ENCODE data around the gene PLIN5.

PLIN5 gene

GRCh38 chr19:4521170-4521887 lies 13.7 kb downstream of the PLIN5 start:
- no peak for DNase-seq

DNA sequence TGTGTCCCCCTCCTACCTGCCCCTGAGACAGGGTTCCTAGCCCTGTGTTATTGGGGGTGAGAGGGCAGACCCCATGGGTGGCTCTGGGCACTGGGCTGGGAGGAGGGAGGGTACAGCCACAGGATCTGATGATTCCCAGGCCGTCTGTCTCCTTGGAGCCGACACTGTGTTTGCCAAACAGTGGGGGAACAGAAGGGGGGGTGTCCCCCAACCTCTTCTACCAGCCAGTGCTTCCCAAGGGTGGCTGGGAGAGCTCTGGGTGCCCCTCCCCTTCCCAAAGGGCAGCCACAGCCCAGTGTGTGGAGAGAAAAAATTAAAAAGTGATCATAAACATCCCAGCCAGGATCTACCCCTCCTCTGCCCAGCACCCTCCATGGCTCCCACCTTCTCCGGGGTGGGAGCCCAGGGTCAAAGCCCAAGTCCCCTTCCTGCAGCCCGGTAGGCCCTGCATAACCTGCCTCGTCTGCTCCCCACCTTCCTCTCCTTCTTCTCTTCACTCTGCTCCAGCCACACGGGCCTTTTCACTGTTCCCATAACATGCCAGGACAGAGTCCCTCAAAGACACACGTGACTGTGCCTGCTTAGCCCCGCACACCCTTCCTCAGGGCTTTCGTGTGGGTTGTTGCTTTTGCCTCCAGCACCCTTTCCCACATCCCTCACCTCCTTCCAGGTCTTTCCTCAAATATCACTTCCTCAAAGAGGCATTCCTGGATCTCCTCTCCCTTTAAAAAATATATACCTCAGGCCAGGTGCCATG lies 15.3 kb downstream of the PLIN5 start:
- DNase-seq, result no peak

DNA sequence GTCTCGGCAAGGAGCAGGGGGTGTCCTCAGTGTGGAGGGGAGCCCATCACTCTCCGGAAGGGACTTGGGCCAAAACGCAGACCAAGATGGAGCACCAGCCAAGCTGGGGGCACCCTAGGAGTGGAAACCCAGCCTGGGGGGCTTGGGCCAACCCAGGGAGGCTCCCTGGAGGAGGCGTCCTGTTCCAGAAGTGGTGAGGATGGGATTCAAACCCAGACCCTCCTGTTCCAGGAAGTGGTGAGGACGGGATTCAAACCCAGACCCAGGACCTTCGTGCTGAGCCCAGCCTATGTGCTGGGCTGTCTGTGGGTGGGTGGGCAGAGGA lies 15.9 kb downstream of the PLIN5 start:
- DNase-seq, result no peak

DNA sequence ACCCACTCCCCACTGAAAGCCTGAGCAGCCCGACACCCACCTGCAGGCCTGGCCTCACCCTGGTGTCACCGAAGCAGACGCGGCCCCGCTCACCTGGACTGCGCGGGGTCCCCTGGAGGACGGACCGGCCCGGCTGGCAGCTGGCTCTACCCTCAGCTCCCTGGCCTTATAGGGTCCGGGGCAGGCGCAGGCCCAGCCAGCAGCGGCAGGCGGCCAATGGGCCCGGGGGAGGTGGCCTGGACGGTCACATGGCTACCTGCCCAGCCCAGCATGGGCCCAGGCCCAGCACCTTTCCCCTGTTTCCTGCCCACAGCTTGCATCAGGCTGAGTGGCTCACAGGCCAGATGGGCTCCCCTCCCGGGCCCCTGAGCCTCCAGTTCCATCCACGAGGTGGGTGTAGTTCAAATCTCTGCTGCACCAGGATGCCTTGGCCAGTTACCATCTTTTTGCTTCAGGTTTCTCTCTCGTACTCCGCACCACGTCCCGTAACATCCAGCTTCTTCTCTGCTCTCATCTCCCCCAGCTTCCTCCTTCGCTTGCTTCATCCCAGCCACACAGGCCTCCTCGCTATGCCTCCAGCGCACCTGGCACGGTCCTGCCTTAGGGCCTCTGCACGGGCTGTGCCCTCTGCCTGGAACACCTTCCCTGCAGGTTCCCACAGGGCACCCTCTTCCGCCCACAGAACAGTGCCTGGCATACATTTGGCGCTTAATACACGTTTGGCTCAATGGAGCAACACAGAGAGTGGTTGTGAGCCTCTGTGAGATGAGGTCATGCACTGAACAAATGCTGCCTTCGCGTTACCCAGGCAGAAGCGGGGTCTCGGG lies 16.5 kb downstream of the PLIN5 start, which contains the start of gene PLIN4:
TSS of gene PLIN4 (minus strand) at position 142 of the 827 bp plus-strand sequence. CDS start 214 bp downstream, outside the sequence.
- no peak for DNase-seq

- no peak for DNase-seq
These were observed 17.5 kb downstream of the PLIN5 start for GRCh38 chr19:4517451-4518057.

- no peak for DNase-seq
These were observed 18.1 kb downstream of the PLIN5 start for GRCh38 chr19:4516939-4517300.

DNA sequence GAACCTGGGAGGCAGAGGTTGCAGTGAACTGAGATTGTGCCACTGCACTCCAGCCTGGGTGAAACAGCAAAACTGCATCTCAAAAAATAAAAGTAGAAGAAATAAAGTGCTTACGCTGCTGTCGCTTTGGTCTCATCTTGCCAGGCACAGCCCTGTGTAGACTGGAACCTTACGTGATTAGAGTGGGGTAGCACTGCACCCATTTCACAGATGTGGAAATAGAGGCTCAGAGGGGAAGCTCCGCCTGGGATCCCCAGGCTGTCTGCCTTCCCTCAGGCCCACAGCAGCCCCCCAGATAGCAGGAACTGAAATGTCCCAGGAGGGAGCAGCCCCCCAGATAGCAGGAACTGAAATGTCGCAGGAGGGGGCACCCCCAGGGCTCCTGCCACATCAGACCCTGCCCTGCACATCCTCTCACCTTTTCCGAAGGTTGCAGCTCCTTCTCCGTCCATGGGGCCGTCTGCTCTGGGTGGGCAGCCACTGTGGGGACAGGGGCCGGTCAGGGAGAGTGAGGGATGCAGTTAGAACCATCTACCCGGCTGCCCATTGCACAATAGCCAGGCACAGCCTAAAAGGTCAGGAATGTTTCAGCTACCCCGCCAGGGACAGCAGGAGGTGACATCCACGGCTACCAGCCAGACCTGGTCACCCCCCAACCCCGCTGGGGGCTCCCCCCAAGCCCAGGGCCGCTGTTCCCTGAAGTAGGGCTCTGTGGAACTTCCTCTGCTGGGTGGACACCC lies 18.7 kb downstream of the PLIN5 start:
- no peak for DNase-seq

DNA sequence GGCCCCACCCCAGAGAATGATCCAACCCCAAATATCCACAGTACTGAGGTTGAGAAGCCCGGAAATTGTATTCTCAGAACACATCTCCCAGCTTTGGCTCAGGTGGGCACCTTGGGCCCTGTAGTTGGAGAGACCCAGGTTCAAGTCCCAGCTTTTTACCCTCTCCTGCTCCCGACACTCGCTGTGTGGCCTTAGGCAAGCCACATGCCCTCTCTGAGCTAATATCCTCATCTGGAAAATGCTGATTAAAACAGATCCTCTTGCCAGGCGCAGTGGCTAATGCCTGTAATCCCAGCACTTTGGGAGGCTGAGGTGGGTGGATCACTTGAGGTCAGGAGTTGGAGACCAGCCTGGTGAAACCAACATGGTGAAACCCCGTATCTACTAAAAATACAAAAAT lies 19.3 kb downstream of the PLIN5 start:
- no peak for DNase-seq

DNA sequence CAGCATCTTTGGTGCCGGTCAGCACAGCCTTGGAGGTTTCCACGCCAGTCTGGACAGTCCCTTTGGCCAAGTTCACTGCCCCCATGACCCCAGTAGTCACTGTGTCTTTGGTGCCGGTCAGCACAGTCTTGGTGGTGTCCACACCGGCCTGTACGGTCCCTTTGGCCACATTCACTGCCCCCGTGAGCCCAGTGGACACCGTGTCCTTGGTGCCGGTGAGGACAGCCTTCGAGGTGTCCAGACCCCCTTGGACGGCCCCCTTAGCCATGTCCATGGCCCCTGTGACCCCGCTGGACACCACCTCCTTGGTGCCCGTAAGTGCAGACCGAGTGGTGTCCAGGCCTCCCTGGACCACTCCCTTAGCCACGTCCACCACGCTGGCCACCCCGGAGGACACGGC lies 21.8 kb downstream of the PLIN5 start:
- DNase-seq, result no peak

DNA sequence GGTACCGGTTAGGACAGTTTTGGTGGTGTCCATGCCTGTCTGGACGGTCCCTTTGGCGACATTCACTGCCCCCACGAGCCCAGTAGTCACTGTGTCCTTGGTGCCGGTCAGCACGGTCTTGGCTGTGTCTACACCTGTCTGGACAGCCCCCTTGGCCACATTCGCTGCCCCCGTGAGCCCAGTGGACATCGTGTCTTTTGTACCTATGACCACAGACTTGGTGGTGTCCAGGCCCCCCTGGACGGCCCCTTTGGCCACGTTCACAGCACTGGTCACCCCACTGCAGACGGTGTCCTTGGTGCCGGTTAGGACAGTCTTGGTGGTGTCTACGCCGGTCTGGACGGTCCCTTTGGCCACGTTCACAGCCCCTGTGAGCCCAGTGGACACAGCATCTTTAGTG lies 23.0 kb downstream of the PLIN5 start:
- no peak for DNase-seq

- DNase-seq, result no peak
These were observed 23.5 kb downstream of the PLIN5 start for GRCh38 chr19:4511300-4512054.

DNA sequence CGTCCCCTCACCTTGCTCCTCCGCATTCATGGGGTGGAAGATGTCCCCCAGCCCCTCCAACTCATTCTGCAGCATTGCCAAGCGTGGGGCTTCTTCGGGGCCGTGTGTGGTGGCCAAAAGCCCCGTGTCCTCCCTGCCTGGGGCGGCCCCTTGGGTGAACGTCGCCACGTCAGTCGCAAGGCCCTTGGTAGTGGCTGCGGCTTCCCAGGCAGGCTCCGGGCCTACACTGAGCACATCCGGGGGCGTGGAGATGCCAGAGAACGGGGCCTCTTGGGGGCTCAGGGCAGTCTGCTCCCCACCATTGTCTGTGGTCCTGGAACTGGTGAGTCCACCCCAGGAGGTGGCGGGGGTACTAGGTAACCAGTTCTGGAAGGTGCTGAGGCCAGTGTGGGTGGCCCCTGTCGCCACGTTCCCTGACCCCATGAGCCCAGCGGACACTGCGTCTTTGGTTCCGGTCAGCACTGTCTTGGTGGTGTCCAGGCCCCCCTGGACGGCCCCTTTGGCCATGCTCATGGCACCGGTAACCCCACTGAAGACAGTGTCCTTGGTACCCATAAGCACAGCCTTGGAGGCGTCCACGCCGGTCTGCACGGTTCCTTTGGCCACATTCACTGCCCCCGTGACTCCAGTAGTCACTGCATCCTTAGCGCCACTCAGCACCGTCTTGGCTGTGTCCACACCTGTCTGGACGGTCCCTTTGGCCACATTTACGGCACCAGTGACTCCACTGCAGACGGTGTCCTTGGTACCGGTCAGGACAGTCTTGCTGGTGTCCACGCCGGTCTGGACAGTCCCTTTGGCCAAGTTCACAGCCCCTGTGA lies 24.4 kb downstream of the PLIN5 start:
- DNase-seq, result no peak

DNA sequence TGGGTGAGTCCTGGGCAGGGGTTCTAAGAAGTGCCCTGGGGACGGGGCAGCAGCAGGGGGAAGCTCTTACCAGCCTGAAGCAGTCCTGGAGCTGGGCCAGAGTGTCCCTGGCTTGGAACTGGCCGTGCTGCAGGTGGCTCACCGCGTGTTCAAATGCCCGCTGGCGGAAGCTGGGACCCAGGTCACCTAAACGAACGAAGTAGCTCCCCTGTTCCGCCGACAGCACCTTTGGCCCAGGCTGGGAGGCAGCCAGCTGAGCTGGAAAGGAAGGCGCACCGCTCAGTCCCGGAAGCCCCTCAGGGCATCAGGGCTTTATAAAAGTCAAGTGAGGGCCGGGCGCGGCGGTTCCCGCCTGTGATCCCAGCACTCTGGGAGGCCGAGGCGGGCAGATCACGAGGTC lies 26.3 kb downstream of the PLIN5 start:
- no peak for DNase-seq

GRCh38 chr19:4507804-4508203 lies 27.2 kb downstream of the PLIN5 start:
- no peak for DNase-seq

DNA sequence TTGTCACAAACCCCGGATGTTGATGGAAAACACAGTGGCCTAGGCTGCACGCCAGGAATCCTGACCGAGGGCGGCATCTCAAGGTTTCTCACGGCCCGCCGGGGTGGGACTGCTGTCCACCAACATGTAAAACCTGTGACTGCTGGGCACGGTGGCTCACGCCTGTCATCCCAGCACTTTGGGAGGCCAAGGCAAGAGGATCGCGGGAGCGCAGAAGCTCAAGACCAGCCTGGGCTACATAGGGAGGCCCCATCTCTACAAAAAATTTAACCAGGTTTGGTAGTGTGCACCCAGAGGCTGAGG lies 27.9 kb downstream of the PLIN5 start:
- no peak for DNase-seq

DNA sequence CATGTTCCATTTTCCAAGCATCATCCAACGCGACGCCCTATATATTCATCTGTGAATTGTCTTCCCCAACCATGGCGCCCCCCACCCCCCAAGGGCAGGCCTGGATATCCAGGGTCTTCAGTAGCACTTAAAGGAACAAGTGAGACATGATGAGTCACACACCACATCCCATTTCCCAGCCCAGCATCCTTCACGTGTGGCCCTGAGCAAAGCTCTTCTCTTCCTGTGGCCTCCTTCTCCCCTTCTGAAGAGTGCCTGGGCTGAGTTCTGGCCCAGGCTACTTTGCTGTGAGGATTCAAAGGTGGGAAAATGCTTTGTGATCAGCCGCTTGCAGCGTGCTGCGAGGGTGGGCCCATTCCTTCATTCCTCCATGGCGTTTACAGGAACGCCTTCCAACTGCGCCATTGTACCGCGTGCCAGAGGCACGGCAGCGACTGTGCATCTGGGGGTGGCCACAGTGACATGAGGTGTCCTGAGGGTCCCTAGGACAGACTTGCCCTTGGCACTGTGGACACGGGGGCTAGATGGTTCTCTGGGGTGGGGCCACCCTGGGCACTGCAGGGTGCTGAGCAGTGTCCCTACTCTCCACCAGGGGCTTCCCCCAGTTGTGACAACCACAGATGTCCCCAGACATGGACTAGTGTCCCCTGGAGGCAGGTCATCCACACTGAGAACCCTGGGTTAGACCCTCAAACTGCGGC lies 28.4 kb downstream of the PLIN5 start:
- no peak for DNase-seq

- DNase-seq, result no peak
These were observed 29.2 kb downstream of the PLIN5 start for GRCh38 chr19:4505570-4506448.

GRCh38 chr19:4504891-4505569 lies 30.0 kb downstream of the PLIN5 start:
- DNase-seq, result no peak

GRCh38 chr19:4504297-4504701 lies 30.7 kb downstream of the PLIN5 start:
- no peak for DNase-seq
